ENCODE measurements around the gene NEUROD2. TPM values are rescaled to one million over a fixed set of nuclear protein-coding genes. Genes with fewer than 3 reads are reported as not detected.
A peak's percentile ranks its signal among the peaks of the same experiment; 100 is the strongest.

Gene NEUROD2
- total RNA-seq, 2 donors from 2014 or later: not detected

GRCh38 chr17:39626171-39627046, 18.7 kb upstream of the NEUROD2 start, which contains the start of gene PPP1R1B:
Gene PPP1R1B (plus strand): TSS chr17:39626952. CDS start chr17:39627393, 441 bp downstream.
- intact Hi-C loops (cut with DNase I): loop anchor here (5.0 kb wide), 1 partner anchor 111 kb away; the partner anchor contains the start of gene GRB7
- peak within 1 kb of the TSS; percentile 51 for H3K4me3 ChIP-seq
- peak; percentile 71 for DNase-seq
- peak within 1 kb of the TSS; percentile 89 for H3K27ac ChIP-seq
- H3K4me1 ChIP-seq: peaks cover 3% of the 10 kb centered on the region
- TF ChIP-seq, protein P1, sequence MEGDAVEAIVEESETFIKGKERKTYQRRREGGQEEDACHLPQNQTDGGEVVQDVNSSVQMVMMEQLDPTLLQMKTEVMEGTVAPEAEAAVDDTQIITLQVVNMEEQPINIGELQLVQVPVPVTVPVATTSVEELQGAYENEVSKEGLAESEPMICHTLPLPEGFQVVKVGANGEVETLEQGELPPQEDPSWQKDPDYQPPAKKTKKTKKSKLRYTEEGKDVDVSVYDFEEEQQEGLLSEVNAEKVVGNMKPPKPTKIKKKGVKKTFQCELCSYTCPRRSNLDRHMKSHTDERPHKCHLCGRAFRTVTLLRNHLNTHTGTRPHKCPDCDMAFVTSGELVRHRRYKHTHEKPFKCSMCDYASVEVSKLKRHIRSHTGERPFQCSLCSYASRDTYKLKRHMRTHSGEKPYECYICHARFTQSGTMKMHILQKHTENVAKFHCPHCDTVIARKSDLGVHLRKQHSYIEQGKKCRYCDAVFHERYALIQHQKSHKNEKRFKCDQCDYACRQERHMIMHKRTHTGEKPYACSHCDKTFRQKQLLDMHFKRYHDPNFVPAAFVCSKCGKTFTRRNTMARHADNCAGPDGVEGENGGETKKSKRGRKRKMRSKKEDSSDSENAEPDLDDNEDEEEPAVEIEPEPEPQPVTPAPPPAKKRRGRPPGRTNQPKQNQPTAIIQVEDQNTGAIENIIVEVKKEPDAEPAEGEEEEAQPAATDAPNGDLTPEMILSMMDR (IDR thresholded peaks at IDR 0.05): no peak
- H3K36me3 ChIP-seq: no peaks in the 10 kb centered on the region
- H3K9ac ChIP-seq (ENCODE audit: low read depth in 2 of 2, low read length in 2 of 2): peak within 1 kb of the TSS; percentile 93 to 95
- H3K9me3 ChIP-seq: no peaks in the 10 kb centered on the region
- H3K27me3 ChIP-seq: peaks cover 11% of the 10 kb centered on the region

GRCh38 chr17:39625198-39625785, 17.6 kb upstream of the NEUROD2 start:
- DNase-seq: peak; percentile 80
- Histone ChIP-seq H3K9me3 (no peaks in the 10 kb centered on the region), H3K36me3 (no peaks in the 10 kb centered on the region), H3K9ac (ENCODE audit: low read depth in 2 of 2, low read length in 2 of 2) (peak overlapping the region; percentile 52 to 93), H3K27me3 (peaks cover 11% of the 10 kb centered on the region), H3K4me1 (peaks cover 3% of the 10 kb centered on the region), H3K27ac (peak overlapping the region; percentile 33), H3K4me3 (no peak overlapping the region)
- intact Hi-C loops (cut with DNase I): loop anchor here (5.0 kb wide), 1 partner anchor 112 kb away; the partner anchor contains the start of gene GRB7
- TF ChIP-seq, protein P1 (IDR thresholded peaks at IDR 0.05): no peak

DNA sequence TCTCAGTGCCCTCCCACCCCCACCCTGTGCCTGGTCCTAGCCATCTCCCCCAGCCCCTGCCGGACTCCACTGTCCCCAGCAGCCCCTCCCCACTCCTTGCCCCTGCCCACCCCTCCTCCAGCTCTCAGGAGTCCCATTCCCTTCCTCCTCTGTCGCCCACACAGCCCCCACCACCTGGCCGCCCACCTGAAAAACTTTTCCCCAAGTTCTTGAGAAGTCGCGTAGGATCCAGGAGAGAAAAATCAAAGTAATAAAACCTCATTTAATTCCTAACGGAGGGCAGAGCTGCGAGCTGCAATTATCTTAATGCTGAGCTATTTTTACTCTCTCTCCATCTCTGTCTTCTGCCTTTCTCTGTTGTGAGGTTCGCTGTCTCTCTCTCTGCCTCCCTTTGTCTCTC, 16.6 kb upstream of the NEUROD2 start:
- TF ChIP-seq, protein P1 (IDR thresholded peaks at IDR 0.05): no peak
- Histone ChIP-seq H3K9me3 (no peaks in the 10 kb centered on the region), H3K4me3 (no peak overlapping the region), H3K27ac (no peak overlapping the region), H3K4me1 (peaks cover 3% of the 10 kb centered on the region), H3K36me3 (no peaks in the 10 kb centered on the region), H3K27me3 (peaks cover 11% of the 10 kb centered on the region), H3K9ac (ENCODE audit: low read depth in 2 of 2, low read length in 2 of 2) (peak overlapping the region in 1 of 2 donors; percentile 93)
- intact Hi-C loops (cut with DNase I): loop anchor here (5.0 kb wide), 2 partner anchors 77 to 128 kb away; no protein-coding TSS in a partner anchor
- no peak for DNase-seq

DNA sequence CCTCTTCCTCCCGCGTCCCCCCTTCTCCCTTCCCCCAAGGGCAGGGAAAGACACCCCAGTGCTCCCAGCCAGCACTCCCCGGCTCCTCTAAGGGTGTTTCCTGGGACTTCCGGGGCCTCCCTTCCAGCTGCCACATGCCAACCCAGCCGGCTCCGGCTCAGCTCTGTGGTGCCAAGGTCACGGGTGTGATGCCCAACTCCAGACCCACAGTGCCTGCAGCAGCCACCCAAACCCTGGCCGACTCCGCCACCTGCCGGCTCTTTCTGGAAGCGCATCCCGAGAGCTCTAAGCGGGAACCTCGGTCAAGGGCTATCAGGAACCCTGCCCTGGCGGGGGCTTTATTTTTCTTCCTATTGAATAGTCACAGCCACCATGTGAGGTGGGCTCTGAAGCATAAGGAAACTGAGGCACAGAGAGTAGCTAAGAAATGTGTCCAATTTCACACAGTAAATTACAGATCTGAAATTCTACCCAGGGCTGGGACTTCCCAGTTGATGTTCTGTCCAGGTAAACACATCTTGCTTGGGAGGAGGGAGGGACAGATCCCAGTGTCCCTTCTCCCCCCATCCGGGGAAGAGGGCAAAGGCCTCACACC, 15.7 kb upstream of the NEUROD2 start:
- Histone ChIP-seq H3K9me3 (no peaks in the 10 kb centered on the region), H3K4me3 (no peak overlapping the region), H3K36me3 (no peaks in the 10 kb centered on the region), H3K27me3 (peaks cover 11% of the 10 kb centered on the region), H3K27ac (no peak overlapping the region), H3K4me1 (peaks cover 8% of the 10 kb centered on the region), H3K9ac (ENCODE audit: low read depth in 2 of 2, low read length in 2 of 2) (peak overlapping the region in 1 of 2 donors; percentile 74)
- peak; percentile 96 for DNase-seq
- TF ChIP-seq, protein P1 (IDR thresholded peaks at IDR 0.05): peak; percentile 96
- intact Hi-C loops (cut with DNase I): loop anchor here (2.0 to 5.0 kb wide), 3 partner anchors 45 to 129 kb away; partner anchors contain the start of gene PNMT

DNA sequence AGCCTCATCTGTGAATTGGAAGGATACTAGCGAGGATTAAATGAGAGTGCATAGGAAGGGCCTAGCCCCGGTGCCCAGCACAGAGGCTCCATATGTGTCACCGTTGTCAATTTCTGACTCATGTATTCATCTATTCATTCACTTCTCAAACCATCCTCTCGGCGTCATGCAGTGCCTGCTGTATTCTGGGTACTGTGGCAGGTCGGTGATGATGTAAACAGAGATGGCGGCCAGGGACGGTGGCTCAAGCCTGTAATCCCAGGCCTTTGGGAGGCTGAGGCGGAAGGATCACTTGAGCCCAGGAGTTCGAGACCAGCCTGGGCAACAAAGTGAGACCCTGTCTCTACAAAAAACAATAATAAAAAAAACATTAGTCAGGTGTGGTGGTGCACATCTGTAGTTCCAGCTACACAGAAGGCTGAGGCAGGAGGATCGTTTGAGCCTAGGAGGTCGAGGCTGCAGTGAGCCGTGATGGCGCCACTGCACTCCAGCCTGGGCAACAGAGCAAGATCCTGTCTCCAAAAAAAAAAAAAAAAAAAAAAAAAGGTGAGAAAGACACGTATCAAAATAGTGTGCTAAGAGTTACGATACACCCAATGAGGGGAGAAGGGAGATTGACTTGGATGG, 14.8 kb upstream of the NEUROD2 start:
- Histone ChIP-seq H3K9me3 (no peaks in the 10 kb centered on the region), H3K9ac (ENCODE audit: low read depth in 2 of 2, low read length in 2 of 2) (peak overlapping the region in 1 of 2 donors; percentile 26), H3K27me3 (peaks cover 9% of the 10 kb centered on the region), H3K4me1 (peaks cover 8% of the 10 kb centered on the region), H3K4me3 (no peak overlapping the region), H3K27ac (no peak overlapping the region), H3K36me3 (no peaks in the 10 kb centered on the region)
- intact Hi-C loops (cut with DNase I): loop anchor here (2.0 to 5.0 kb wide), 3 partner anchors 46 to 130 kb away; partner anchors contain the start of gene PNMT
- TF ChIP-seq, protein P1 (IDR thresholded peaks at IDR 0.05): no peak
- no peak for DNase-seq

Data from colonic mucosa (tissue), 4 donors.